ENCODE data around the gene COX14.

GRCh38 chr12:50073712-50074111 lies 38.3 kb upstream of the COX14 start:
- no peak for TF ChIP-seq ZNF274 (IDR thresholded peaks at IDR 0.05; ENCODE audit: low read depth, low read length)
- TF ChIP-seq YY1 (IDR thresholded peaks at IDR 0.05; ENCODE audit: insufficient read depth, insufficient read length), result no peak
- TF ChIP-seq SUZ12 (IDR thresholded peaks at IDR 0.05; ENCODE audit: extremely low read depth, insufficient read depth, insufficient read length), result no peak

Measured in NT2/D1 (cell line).